HG03354 (cell line): ENCODE results near the gene CNMD.

Experiments used
- ATAC-seq: cut with Tn5 transposase; IDR thresholded peaks from one replicate; pipeline ENCODE4 v1.9.1; 2021; ENCODE audit warnings: mild to moderate bottlenecking; ENCODE audit not compliant: unreplicated experiment, poor library complexity, severe bottlenecking

CNMD gene

GRCh38 chr13:52739468-52740071 lies at the start of gene CNMD:
Gene CNMD (minus strand): TSS chr13:52739820. CDS start chr13:52739701, 119 bp downstream.
- ATAC-seq, result no peak

GRCh38 chr13:52788011-52788410 lies 48.4 kb upstream of the CNMD start:
- ATAC-seq, result no peak

- no peak for ATAC-seq
Observed at GRCh38 chr13:52787235-52787634, 47.6 kb upstream of the CNMD start.

GRCh38 chr13:52786766-52787165 lies 47.1 kb upstream of the CNMD start:
- no peak for ATAC-seq

GRCh38 chr13:52785739-52786138 lies 46.1 kb upstream of the CNMD start:
- ATAC-seq, result no peak

- ATAC-seq, result no peak
Observed at GRCh38 chr13:52784591-52785340, 45.1 kb upstream of the CNMD start.

- ATAC-seq, result no peak
Observed at GRCh38 chr13:52783943-52784342, 44.3 kb upstream of the CNMD start.

- no peak for ATAC-seq
Observed at GRCh38 chr13:52782471-52783448, 43.1 kb upstream of the CNMD start.

GRCh38 chr13:52780611-52781010 lies 41.0 kb upstream of the CNMD start:
- ATAC-seq, result no peak

GRCh38 chr13:52780092-52780491 lies 40.5 kb upstream of the CNMD start:
- ATAC-seq, result no peak

- no peak for ATAC-seq
Observed at GRCh38 chr13:52779103-52779502, 39.5 kb upstream of the CNMD start.

GRCh38 chr13:52776726-52777125 lies 37.1 kb upstream of the CNMD start:
- no peak for ATAC-seq

GRCh38 chr13:52775511-52775910 lies 35.9 kb upstream of the CNMD start:
- no peak for ATAC-seq

- ATAC-seq, result no peak
Observed at GRCh38 chr13:52767949-52768516, 28.4 kb upstream of the CNMD start.

GRCh38 chr13:52765611-52766390 lies 26.2 kb upstream of the CNMD start:
- ATAC-seq, result no peak

GRCh38 chr13:52760077-52760476 lies 20.5 kb upstream of the CNMD start:
- ATAC-seq, result no peak

- no peak for ATAC-seq
Observed at GRCh38 chr13:52758114-52758513, 18.5 kb upstream of the CNMD start.

- ATAC-seq, result no peak
Observed at GRCh38 chr13:52751196-52751595, 11.6 kb upstream of the CNMD start.

- ATAC-seq, result no peak
Observed at GRCh38 chr13:52750713-52751112, 11.1 kb upstream of the CNMD start.
